ENCODE measurements around the gene CCDC40.
A peak's percentile ranks its signal among the peaks of the same experiment; 100 is the strongest.

The CCDC40 gene

GRCh38 chr17:80017226-80018010 lies 19.0 kb upstream of the CCDC40 start:
- H3K4me3 ChIP-seq (ENCODE audit: low read depth, low read length) = no peak overlapping the region

GRCh38 chr17:80018917-80019651 lies 17.4 kb upstream of the CCDC40 start:
- H3K4me3 ChIP-seq (ENCODE audit: low read depth, low read length) = no peak overlapping the region

- H3K4me3 ChIP-seq (ENCODE audit: low read depth, low read length) = no peak overlapping the region
These were observed 14.8 kb upstream of the CCDC40 start for GRCh38 chr17:80021600-80021999.

- H3K4me3 ChIP-seq (ENCODE audit: low read depth, low read length) = no peak overlapping the region
These were observed 12.8 kb upstream of the CCDC40 start for GRCh38 chr17:80023481-80024205.

- no peak overlapping the region for H3K4me3 ChIP-seq (ENCODE audit: low read depth, low read length)
These were observed 12.1 kb upstream of the CCDC40 start for GRCh38 chr17:80024206-80024972.

GRCh38 chr17:80025140-80025539 lies 11.3 kb upstream of the CCDC40 start:
- H3K4me3 ChIP-seq (ENCODE audit: low read depth, low read length) = no peak overlapping the region

GRCh38 chr17:80025796-80026195 lies 10.6 kb upstream of the CCDC40 start:
- no peak overlapping the region for H3K4me3 ChIP-seq (ENCODE audit: low read depth, low read length)

GRCh38 chr17:80026359-80027042 lies 9.9 kb upstream of the CCDC40 start:
- no peak overlapping the region for H3K4me3 ChIP-seq (ENCODE audit: low read depth, low read length)

GRCh38 chr17:80027043-80027435 lies 9.4 kb upstream of the CCDC40 start:
- H3K4me3 ChIP-seq (ENCODE audit: low read depth, low read length) = no peak overlapping the region

- H3K4me3 ChIP-seq (ENCODE audit: low read depth, low read length) = no peak overlapping the region
These were observed 8.4 kb upstream of the CCDC40 start for GRCh38 chr17:80028030-80028429.

GRCh38 chr17:80029258-80029974 lies 7.0 kb upstream of the CCDC40 start:
- H3K4me3 ChIP-seq (ENCODE audit: low read depth, low read length) = no peak overlapping the region

- no peak overlapping the region for H3K4me3 ChIP-seq (ENCODE audit: low read depth, low read length)
These were observed 5.6 kb upstream of the CCDC40 start for GRCh38 chr17:80030730-80031410.

- H3K4me3 ChIP-seq (ENCODE audit: low read depth, low read length) = no peak overlapping the region
These were observed 4.6 kb upstream of the CCDC40 start for GRCh38 chr17:80031691-80032430.

GRCh38 chr17:80032614-80033171 lies 3.7 kb upstream of the CCDC40 start:
- no peak overlapping the region for H3K4me3 ChIP-seq (ENCODE audit: low read depth, low read length)

GRCh38 chr17:80033840-80034239 lies 2.6 kb upstream of the CCDC40 start:
- no peak overlapping the region for H3K4me3 ChIP-seq (ENCODE audit: low read depth, low read length)

- peak overlapping the region; percentile 72 for H3K4me3 ChIP-seq (ENCODE audit: low read depth, low read length)
These were observed 1.4 kb upstream of the CCDC40 start for GRCh38 chr17:80034791-80035686.

- peak within 1 kb of the TSS; percentile 91 for H3K4me3 ChIP-seq (ENCODE audit: low read depth, low read length)
These were observed 830 bp upstream of the CCDC40 start, which contains the start of gene TBC1D16 for GRCh38 chr17:80035687-80035936. TBC1D16 (minus strand) TSS chr17:80035872; CDS start chr17:80013547, 22,325 bp downstream.

All from iPS-11a (cell line).